ENCODE measurements around the gene OR5D16. TPM values are rescaled to one million over a fixed set of nuclear protein-coding genes. Genes with fewer than 3 reads are reported as not detected.

OR5D16 gene
- total RNA-seq, 1 donor from 2014 or later: not detected

GRCh38 chr11:55819330-55819729 lies 19.2 kb upstream of the OR5D16 start, which contains the start of gene OR5D18:
TSS of gene OR5D18 (plus strand) at chr11:55819630. CDS start at chr11:55819630, 0 bp downstream.
- H3K4me3 ChIP-seq (ENCODE audit: insufficient read depth, low read depth, low read length): no peak within 1 kb of the TSS
- peaks cover 3% of the 10 kb centered on the region for H3K9me3 ChIP-seq (ENCODE audit: insufficient read depth, low read depth, low read length)
- H4K20me1 ChIP-seq (ENCODE audit: insufficient read depth, low read length): no peaks in the 10 kb centered on the region
- H3K4me1 ChIP-seq (ENCODE audit: insufficient read depth, low read length): no peaks in the 10 kb centered on the region
- H3K27me3 ChIP-seq (ENCODE audit: insufficient read depth, low read length): no peaks in the 10 kb centered on the region
- no peak for TF ChIP-seq CTCF (IDR thresholded peaks at IDR 0.05; ENCODE audit: insufficient read depth, low read depth, low read length)
- no peak for TF ChIP-seq EZH2 (IDR thresholded peaks at IDR 0.05; ENCODE audit: insufficient read depth, low read length)
- H2AFZ ChIP-seq (ENCODE audit: low read depth, low read length): no peak within 1 kb of the TSS
- no peak within 1 kb of the TSS for H3K4me3 Mint-ChIP-seq (ENCODE audit: unreplicated experiment)
- H3K27ac ChIP-seq (ENCODE audit: low read depth, low read length): no peak within 1 kb of the TSS
- no peak for FAIRE-seq
- H3K9ac ChIP-seq (ENCODE audit: low read length): no peak within 1 kb of the TSS
- no peak within 1 kb of the TSS for H3K4me2 ChIP-seq (ENCODE audit: low read length)
- no peaks in the 10 kb centered on the region for H3K36me3 Mint-ChIP-seq (ENCODE audit: low read depth, unreplicated experiment)
- no peaks in the 10 kb centered on the region for H3K36me3 ChIP-seq (ENCODE audit: insufficient read depth, low read length)
- no peak for DNase-seq (ENCODE audit: low read depth)
- H3K9me3 Mint-ChIP-seq (ENCODE audit: unreplicated experiment): peaks cover 8% of the 10 kb centered on the region
- no peaks in the 10 kb centered on the region for H3K79me2 ChIP-seq (ENCODE audit: insufficient read depth, low read length)
- no peaks in the 10 kb centered on the region for H3K4me1 Mint-ChIP-seq (ENCODE audit: low read depth, unreplicated experiment)
- H3K27ac Mint-ChIP-seq (ENCODE audit: unreplicated experiment): no peak within 1 kb of the TSS
- no peaks in the 10 kb centered on the region for H3K27me3 Mint-ChIP-seq (ENCODE audit: low read depth, unreplicated experiment)

- TF ChIP-seq CTCF (IDR thresholded peaks at IDR 0.05; ENCODE audit: insufficient read depth, low read depth, low read length): no peak
- Histone ChIP-seq H3K27me3 (ENCODE audit: insufficient read depth, low read length) (no peaks in the 10 kb centered on the region), H3K4me2 (ENCODE audit: low read length) (no peak within 1 kb of the TSS), H4K20me1 (ENCODE audit: insufficient read depth, low read length) (no peaks in the 10 kb centered on the region), H3K36me3 (ENCODE audit: insufficient read depth, low read length) (no peaks in the 10 kb centered on the region), H3K4me1 (ENCODE audit: insufficient read depth, low read length) (no peaks in the 10 kb centered on the region), H3K9me3 (ENCODE audit: insufficient read depth, low read depth, low read length) (peaks cover 3% of the 10 kb centered on the region), H2AFZ (ENCODE audit: low read depth, low read length) (no peak within 1 kb of the TSS), H3K79me2 (ENCODE audit: insufficient read depth, low read length) (no peaks in the 10 kb centered on the region), H3K4me3 (ENCODE audit: insufficient read depth, low read depth, low read length) (no peak within 1 kb of the TSS), H3K9ac (ENCODE audit: low read length) (no peak within 1 kb of the TSS), H3K27ac (ENCODE audit: low read depth, low read length) (no peak within 1 kb of the TSS)
- FAIRE-seq (no peak), DNase-seq (ENCODE audit: low read depth) (no peak)
- H3K4me1 Mint-ChIP-seq (ENCODE audit: low read depth, unreplicated experiment): no peaks in the 10 kb centered on the region
- H3K9me3 Mint-ChIP-seq (ENCODE audit: unreplicated experiment): peaks cover 2% of the 10 kb centered on the region
- no peak within 1 kb of the TSS for H3K27ac Mint-ChIP-seq (ENCODE audit: unreplicated experiment)
- no peak within 1 kb of the TSS for H3K4me3 Mint-ChIP-seq (ENCODE audit: unreplicated experiment)
- no peaks in the 10 kb centered on the region for H3K27me3 Mint-ChIP-seq (ENCODE audit: low read depth, unreplicated experiment)
- H3K36me3 Mint-ChIP-seq (ENCODE audit: low read depth, unreplicated experiment): no peaks in the 10 kb centered on the region
Observed at GRCh38 chr11:55826919-55827318, 11.6 kb upstream of the OR5D16 start, which contains the start of gene OR5L2. TSS of gene OR5L2 (plus strand) at chr11:55827219. CDS start at chr11:55827219, 0 bp downstream.

GRCh38 chr11:55847453-55847852 lies 8.9 kb downstream of the OR5D16 start:
- FAIRE-seq (no peak), DNase-seq (ENCODE audit: low read depth) (no peak)
- no peak overlapping the region for H3K27ac Mint-ChIP-seq (ENCODE audit: unreplicated experiment)
- no peak overlapping the region for H3K9ac ChIP-seq (ENCODE audit: low read length)
- H3K79me2 ChIP-seq (ENCODE audit: insufficient read depth, low read length): no peaks in the 10 kb centered on the region
- H4K20me1 ChIP-seq (ENCODE audit: insufficient read depth, low read length): no peaks in the 10 kb centered on the region
- no peaks in the 10 kb centered on the region for H3K9me3 Mint-ChIP-seq (ENCODE audit: unreplicated experiment)
- H3K27me3 Mint-ChIP-seq (ENCODE audit: low read depth, unreplicated experiment): no peaks in the 10 kb centered on the region
- H3K4me3 ChIP-seq (ENCODE audit: insufficient read depth, low read depth, low read length): no peak overlapping the region
- TF ChIP-seq EZH2 (IDR thresholded peaks at IDR 0.05; ENCODE audit: insufficient read depth, low read length) (no peak), CTCF (IDR thresholded peaks at IDR 0.05; ENCODE audit: insufficient read depth, low read depth, low read length) (no peak)
- H3K4me3 Mint-ChIP-seq (ENCODE audit: unreplicated experiment): no peak overlapping the region
- no peaks in the 10 kb centered on the region for H3K36me3 ChIP-seq (ENCODE audit: insufficient read depth, low read length)
- no peaks in the 10 kb centered on the region for H3K36me3 Mint-ChIP-seq (ENCODE audit: low read depth, unreplicated experiment)
- no peaks in the 10 kb centered on the region for H3K4me1 Mint-ChIP-seq (ENCODE audit: low read depth, unreplicated experiment)
- H3K27ac ChIP-seq (ENCODE audit: low read depth, low read length): no peak overlapping the region
- H3K4me2 ChIP-seq (ENCODE audit: low read length): no peak overlapping the region
- H3K4me1 ChIP-seq (ENCODE audit: insufficient read depth, low read length): no peaks in the 10 kb centered on the region
- H3K9me3 ChIP-seq (ENCODE audit: insufficient read depth, low read depth, low read length): no peaks in the 10 kb centered on the region
- H2AFZ ChIP-seq (ENCODE audit: low read depth, low read length): no peak overlapping the region
- H3K27me3 ChIP-seq (ENCODE audit: insufficient read depth, low read length): no peaks in the 10 kb centered on the region

Measured in astrocyte (in vitro differentiated cells and primary cell).